Activated gamma-delta T cell (primary cell): ENCODE results near the gene PPFIBP1.
"Not testable (repeated sequence)": the region's sequence is repeated elsewhere in the genome, so short reads cannot be mapped to it uniquely, and the experiment has no call there.

ENCODE experiments used
- DNase-seq: peaks from one replicate; lab custom pipeline; 2025; lab: John Stamatoyannopoulos, UW

Gene PPFIBP1

GRCh38 chr12:27591698-27592097 is 67.7 kb downstream of the PPFIBP1 start:
- not testable (repeated sequence) for DNase-seq

GRCh38 chr12:27592548-27592947 is 68.5 kb downstream of the PPFIBP1 start:
- no peak for DNase-seq

- DNase-seq: no peak
These were observed 69.3 kb downstream of the PPFIBP1 start for GRCh38 chr12:27593266-27593665.

- no peak for DNase-seq
These were observed 71.2 kb downstream of the PPFIBP1 start for GRCh38 chr12:27595231-27595642.

GRCh38 chr12:27598866-27599265 is 74.9 kb downstream of the PPFIBP1 start:
- not testable (repeated sequence) for DNase-seq

GRCh38 chr12:27601056-27601828 is 77.2 kb downstream of the PPFIBP1 start:
- DNase-seq: not testable (repeated sequence)

GRCh38 chr12:27602516-27602915 is 78.5 kb downstream of the PPFIBP1 start:
- no peak for DNase-seq

GRCh38 chr12:27604431-27604830 is 80.4 kb downstream of the PPFIBP1 start:
- no peak for DNase-seq

- no peak for DNase-seq
These were observed 83.0 kb downstream of the PPFIBP1 start for GRCh38 chr12:27606986-27607385.

- DNase-seq: no peak
These were observed 83.6 kb downstream of the PPFIBP1 start for GRCh38 chr12:27607591-27607990.

GRCh38 chr12:27608890-27609289 is 84.9 kb downstream of the PPFIBP1 start:
- no peak for DNase-seq

GRCh38 chr12:27610374-27610773 is 86.4 kb downstream of the PPFIBP1 start:
- no peak for DNase-seq

GRCh38 chr12:27614386-27614785 is 90.4 kb downstream of the PPFIBP1 start:
- DNase-seq: no peak

- no peak for DNase-seq
These were observed 90.9 kb downstream of the PPFIBP1 start for GRCh38 chr12:27614866-27615265.

- DNase-seq: no peak
These were observed 91.4 kb downstream of the PPFIBP1 start for GRCh38 chr12:27615331-27615891.

GRCh38 chr12:27616356-27617142 is 92.5 kb downstream of the PPFIBP1 start:
- DNase-seq: no peak

- DNase-seq: no peak
These were observed 94.8 kb downstream of the PPFIBP1 start for GRCh38 chr12:27618836-27619235.

- no peak for DNase-seq
These were observed 95.3 kb downstream of the PPFIBP1 start for GRCh38 chr12:27619308-27619707.

GRCh38 chr12:27620121-27620520 is 96.1 kb downstream of the PPFIBP1 start:
- DNase-seq: no peak

- no peak for DNase-seq
These were observed 98.6 kb downstream of the PPFIBP1 start for GRCh38 chr12:27622436-27623195.

GRCh38 chr12:27623645-27624044 is 99.6 kb downstream of the PPFIBP1 start:
- no peak for DNase-seq

GRCh38 chr12:27624586-27624985 is 100.6 kb downstream of the PPFIBP1 start:
- DNase-seq: no peak
